SU-DHL-6 (cell line): ENCODE results near the gene HERC3.

ENCODE experiments used
- CTCF ChIP-seq: fragments of 200-600 bp; sonication (generic); IDR thresholded peaks from one replicate; pipeline ENCODE4 v1.5.1; 2017; ENCODE audit warnings: antibody characterized with exemption, mild to moderate bottlenecking, low read length, moderate library complexity; ENCODE audit not compliant: insufficient read depth, poor library complexity, severe bottlenecking
- EZH2phosphoT487 ChIP-seq: fragments of 200-600 bp; sonication (generic), shearing (Covaris generic); conservative IDR thresholded peaks from 2 replicates; pipeline ENCODE4 v1.6.1; 2018; ENCODE audit warnings: mild to moderate bottlenecking, antibody characterized with exemption, low read length, moderate library complexity, mixed read lengths

GRCh38 chr4:88585917-88586316 lies 6.4 kb upstream of the HERC3 start:
- TF ChIP-seq CTCF (no peak), EZH2phosphoT487 (no peak)
